T-helper 1 cell treated with Interleukin-12 subunit alpha and Interleukin-12 subunit beta and Interleukin-4 antibody, amounts not matched to agents 30 μg/mL and 1 μg/mL, for 36 hours (primary cell): Measurements from ENCODE around the gene CENPS.

ENCODE experiments used
- H3K27ac Mint-ChIP-seq: one replicate; pipeline ENCODE4 v1.8.0; 2021; ENCODE audit warnings: mild to moderate bottlenecking, mixed read lengths
- H3K27me3 Mint-ChIP-seq: one replicate; pipeline ENCODE4 v1.8.0; 2021; ENCODE audit warnings: low read depth, mixed read lengths
- H3K36me3 Mint-ChIP-seq: one replicate; pipeline ENCODE4 v1.8.0; 2021; ENCODE audit warnings: low read depth, mixed read lengths
- H3K4me1 Mint-ChIP-seq: one replicate; pipeline ENCODE4 v1.8.0; 2021; ENCODE audit warnings: low read depth, mixed read lengths
- H3K4me3 Mint-ChIP-seq: one replicate; pipeline ENCODE4 v1.8.0; 2021; ENCODE audit warnings: mild to moderate bottlenecking, moderate library complexity, mixed read lengths
- H3K9me3 Mint-ChIP-seq: one replicate; pipeline ENCODE4 v1.8.0; 2021; ENCODE audit warnings: mixed read lengths

The CENPS gene

GRCh38 chr1:10430216-10431069 lies at the start of gene CENPS:
Gene CENPS, plus strand, starts transcription at chr1:10430433. Its CDS starts 85 bp downstream, at chr1:10430518.
- Mint-ChIP-seq H3K4me3 (peak within 1 kb of the TSS; percentile 93), H3K27ac (peak within 1 kb of the TSS; percentile 95), H3K4me1 (peaks cover 21% of the 10 kb centered on the region), H3K36me3 (no peaks in the 10 kb centered on the region), H3K27me3 (no peaks in the 10 kb centered on the region), H3K9me3 (no peaks in the 10 kb centered on the region)

- Mint-ChIP-seq H3K9me3 (no peaks in the 10 kb centered on the region), H3K27me3 (no peaks in the 10 kb centered on the region), H3K4me3 (no peak overlapping the region), H3K36me3 (peaks cover 8% of the 10 kb centered on the region), H3K4me1 (no peaks in the 10 kb centered on the region), H3K27ac (no peak overlapping the region)
These were observed 49.5 kb upstream of the CENPS start for GRCh38 chr1:10380594-10381275.

- H3K4me3 Mint-ChIP-seq = no peak overlapping the region
- peaks cover 4% of the 10 kb centered on the region for H3K4me1 Mint-ChIP-seq
- no peaks in the 10 kb centered on the region for H3K9me3 Mint-ChIP-seq
- H3K36me3 Mint-ChIP-seq = peaks cover 2% of the 10 kb centered on the region
- H3K27ac Mint-ChIP-seq = no peak overlapping the region
- H3K27me3 Mint-ChIP-seq = no peaks in the 10 kb centered on the region
These were observed 46.6 kb upstream of the CENPS start for GRCh38 chr1:10383630-10384029.

- H3K9me3 Mint-ChIP-seq = no peaks in the 10 kb centered on the region
- H3K27me3 Mint-ChIP-seq = no peaks in the 10 kb centered on the region
- peak overlapping the region; percentile 43 for H3K27ac Mint-ChIP-seq
- H3K4me1 Mint-ChIP-seq = peaks cover 4% of the 10 kb centered on the region
- no peak overlapping the region for H3K4me3 Mint-ChIP-seq
- H3K36me3 Mint-ChIP-seq = no peaks in the 10 kb centered on the region
These were observed 46.0 kb upstream of the CENPS start for GRCh38 chr1:10384219-10384618.

- H3K9me3 Mint-ChIP-seq = no peaks in the 10 kb centered on the region
- no peak overlapping the region for H3K27ac Mint-ChIP-seq
- no peak overlapping the region for H3K4me3 Mint-ChIP-seq
- H3K27me3 Mint-ChIP-seq = no peaks in the 10 kb centered on the region
- no peaks in the 10 kb centered on the region for H3K36me3 Mint-ChIP-seq
- peaks cover 4% of the 10 kb centered on the region for H3K4me1 Mint-ChIP-seq
These were observed 43.2 kb upstream of the CENPS start for GRCh38 chr1:10386761-10387676.

GRCh38 chr1:10387677-10388386 lies 42.4 kb upstream of the CENPS start:
- Mint-ChIP-seq H3K9me3 (no peaks in the 10 kb centered on the region), H3K27me3 (no peaks in the 10 kb centered on the region), H3K36me3 (no peaks in the 10 kb centered on the region), H3K27ac (no peak overlapping the region), H3K4me3 (no peak overlapping the region), H3K4me1 (peaks cover 4% of the 10 kb centered on the region)

- H3K27me3 Mint-ChIP-seq = no peaks in the 10 kb centered on the region
- H3K4me3 Mint-ChIP-seq = no peak overlapping the region
- no peaks in the 10 kb centered on the region for H3K9me3 Mint-ChIP-seq
- peaks cover 4% of the 10 kb centered on the region for H3K4me1 Mint-ChIP-seq
- H3K27ac Mint-ChIP-seq = no peak overlapping the region
- H3K36me3 Mint-ChIP-seq = no peaks in the 10 kb centered on the region
These were observed 41.9 kb upstream of the CENPS start for GRCh38 chr1:10388387-10388715.

GRCh38 chr1:10389271-10389973 lies 40.8 kb upstream of the CENPS start:
- H3K27me3 Mint-ChIP-seq = no peaks in the 10 kb centered on the region
- no peak overlapping the region for H3K27ac Mint-ChIP-seq
- peaks cover 4% of the 10 kb centered on the region for H3K4me1 Mint-ChIP-seq
- H3K9me3 Mint-ChIP-seq = no peaks in the 10 kb centered on the region
- no peaks in the 10 kb centered on the region for H3K36me3 Mint-ChIP-seq
- H3K4me3 Mint-ChIP-seq = no peak overlapping the region

GRCh38 chr1:10396870-10397269 lies 33.4 kb upstream of the CENPS start:
- Mint-ChIP-seq H3K4me3 (peak overlapping the region; percentile 41), H3K4me1 (peaks cover 23% of the 10 kb centered on the region), H3K9me3 (no peaks in the 10 kb centered on the region), H3K27ac (no peak overlapping the region), H3K27me3 (no peaks in the 10 kb centered on the region), H3K36me3 (peaks cover 6% of the 10 kb centered on the region)

- H3K9me3 Mint-ChIP-seq = no peaks in the 10 kb centered on the region
- H3K4me3 Mint-ChIP-seq = peak overlapping the region; percentile 90
- H3K36me3 Mint-ChIP-seq = peaks cover 6% of the 10 kb centered on the region
- peaks cover 23% of the 10 kb centered on the region for H3K4me1 Mint-ChIP-seq
- peak overlapping the region; percentile 80 for H3K27ac Mint-ChIP-seq
- no peaks in the 10 kb centered on the region for H3K27me3 Mint-ChIP-seq
These were observed 31.9 kb upstream of the CENPS start for GRCh38 chr1:10398278-10398733.

GRCh38 chr1:10398734-10399443 lies 31.3 kb upstream of the CENPS start, which contains the start of gene PGD:
Gene PGD, plus strand, starts transcription at chr1:10399064. Its CDS starts 54 bp downstream, at chr1:10399118.
- no peaks in the 10 kb centered on the region for H3K27me3 Mint-ChIP-seq
- peaks cover 11% of the 10 kb centered on the region for H3K36me3 Mint-ChIP-seq
- peaks cover 23% of the 10 kb centered on the region for H3K4me1 Mint-ChIP-seq
- H3K4me3 Mint-ChIP-seq = peak within 1 kb of the TSS; percentile 90
- peak within 1 kb of the TSS; percentile 80 for H3K27ac Mint-ChIP-seq
- H3K9me3 Mint-ChIP-seq = no peaks in the 10 kb centered on the region

GRCh38 chr1:10399444-10399941 lies 30.7 kb upstream of the CENPS start:
- Mint-ChIP-seq H3K27ac (peak overlapping the region; percentile 55), H3K36me3 (peaks cover 17% of the 10 kb centered on the region), H3K27me3 (no peaks in the 10 kb centered on the region), H3K4me1 (peaks cover 23% of the 10 kb centered on the region), H3K4me3 (peak overlapping the region; percentile 86), H3K9me3 (no peaks in the 10 kb centered on the region)

GRCh38 chr1:10400013-10400412 lies 30.2 kb upstream of the CENPS start:
- Mint-ChIP-seq H3K4me3 (peak overlapping the region; percentile 86), H3K36me3 (peaks cover 21% of the 10 kb centered on the region), H3K4me1 (peaks cover 23% of the 10 kb centered on the region)

More at GRCh38 chr1:10400013-10400412, 30.2 kb upstream of the CENPS start:
- H3K27me3 Mint-ChIP-seq = no peaks in the 10 kb centered on the region
- H3K27ac Mint-ChIP-seq = peak overlapping the region; percentile 55
- H3K9me3 Mint-ChIP-seq = no peaks in the 10 kb centered on the region
